IMR-90 (cell line): ENCODE results near the gene RGS10. TPM values are rescaled to one million over a fixed set of nuclear protein-coding genes. Genes with fewer than 3 reads are reported as not detected.

Experiments
- ATAC-seq: fragments of 200-7000 bp; cut with Tn5 transposase; 2 replicates; pipeline ENCODE4 v1.9.1; 2020; ENCODE audit warnings: low read depth, mild to moderate bottlenecking, moderate library complexity
- BruUV-seq: library from RNA; stranded (reverse); fragments of 400-500 nt; replicated peaks from 2 replicates; lab custom pipeline; 2021; lab: Mats Ljungman, UMichigan
- CTCF ChIA-PET: fragments of 300-600 bp; formaldehyde crosslinking; extraction: SDS; loops from one replicate; lab custom pipeline; 2021; ENCODE audit warnings: antibody characterized with exemption; lab: Yijun Ruan, JAX
- POLR2A ChIA-PET: fragments of 300-600 bp; sonication (Branson Sonifier 250); formaldehyde crosslinking; loops from one replicate; lab custom pipeline; 2022; ENCODE audit warnings: antibody characterized with exemption; ENCODE audit not compliant: unreplicated experiment; lab: Charles Lee
- DNase-seq: peaks from one replicate; pipeline ENCODE4 v3.0.0; 2013
- H2AFZ ChIP-seq: replicated peaks from 2 replicates; pipeline ENCODE3; 2013; ENCODE audit warnings: low read length, mild to moderate bottlenecking; ENCODE audit not compliant: poor library complexity
- H2AK5ac ChIP-seq: 2 replicates; pipeline ENCODE4 v1.6.1; 2013; ENCODE audit warnings: low read depth, low read length, inconsistent platforms
- H2AK9ac ChIP-seq: replicated peaks from 2 replicates; pipeline ENCODE3; 2013; ENCODE audit warnings: mild to moderate bottlenecking, low read depth, low read length, moderate library complexity; ENCODE audit not compliant: poor library complexity
- H2BK120ac ChIP-seq: 2 replicates; pipeline ENCODE4 v1.6.1; 2013; ENCODE audit warnings: low read depth, low read length, inconsistent platforms
- H2BK15ac ChIP-seq: 3 replicates; pipeline ENCODE4 v1.6.1; 2013; ENCODE audit warnings: low read depth, low read length, inconsistent platforms
- H2BK20ac ChIP-seq: 2 replicates; pipeline ENCODE4 v1.6.1; 2013; ENCODE audit warnings: low read depth, mild to moderate bottlenecking, inconsistent platforms, low read length, moderate library complexity
- H2BK5ac ChIP-seq: 2 replicates; pipeline ENCODE4 v1.6.1; 2013; ENCODE audit warnings: mild to moderate bottlenecking, low read depth, low read length, inconsistent platforms; ENCODE audit not compliant: poor library complexity, severe bottlenecking
- H3K14ac ChIP-seq: replicated peaks from 2 replicates; pipeline ENCODE4 v1.6.1; 2013; ENCODE audit warnings: low read depth, low read length, inconsistent platforms
- H3K18ac ChIP-seq: 2 replicates; pipeline ENCODE4 v1.6.1; 2013; ENCODE audit warnings: low read depth, low read length, control low read depth
- H3K23ac ChIP-seq: 2 replicates; pipeline ENCODE4 v1.6.1; 2013; ENCODE audit warnings: low read depth, low read length, inconsistent platforms
- H3K27ac ChIP-seq: 2 replicates; pipeline ENCODE4 v1.5.1; 2013; ENCODE audit warnings: mild to moderate bottlenecking, control low read depth, low read length; ENCODE audit not compliant: insufficient read depth
- H3K27me3 ChIP-seq: 2 replicates; pipeline ENCODE4 v1.6.1; 2013; ENCODE audit warnings: low read length; ENCODE audit not compliant: control insufficient read depth, insufficient read depth
- H3K36me3 ChIP-seq: 2 replicates; pipeline ENCODE4 v1.6.1; 2013; ENCODE audit warnings: low read length, mixed read lengths; ENCODE audit not compliant: control insufficient read depth, insufficient read depth
- H3K4ac ChIP-seq: 2 replicates; pipeline ENCODE4 v1.6.1; 2013; ENCODE audit warnings: low read depth, low read length, inconsistent platforms
- H3K4me1 ChIP-seq: 2 replicates; pipeline ENCODE4 v1.6.1; 2013; ENCODE audit warnings: low read length, mixed read lengths; ENCODE audit not compliant: control insufficient read depth, insufficient read depth
- H3K4me2 ChIP-seq: 2 replicates; pipeline ENCODE4 v1.6.1; 2013; ENCODE audit warnings: low read depth, mild to moderate bottlenecking, control low read depth, low read length, moderate library complexity
- H3K4me3 ChIP-seq: 2 replicates; pipeline ENCODE4 v1.5.1; 2013; ENCODE audit warnings: low read depth, mild to moderate bottlenecking, control low read depth, low read length, moderate library complexity; ENCODE audit not compliant: insufficient read depth
- H3K56ac ChIP-seq: 2 replicates; pipeline ENCODE4 v1.6.1; 2013; ENCODE audit warnings: low read length, inconsistent platforms; ENCODE audit not compliant: insufficient read depth; ENCODE audit errors: extremely low read depth
- H3K79me1 ChIP-seq, 2 experiments: 2 replicates each; pipeline ENCODE4 v1.6.1; 2013; ENCODE audit warnings: low read length in 2 of 2, inconsistent platforms in 1 of 2, low read depth in 1 of 2
- H3K9ac ChIP-seq: 2 replicates; pipeline ENCODE4 v1.6.1; 2013; ENCODE audit warnings: low read depth, low read length, control low read depth
- H3K9me1 ChIP-seq: 2 replicates; pipeline ENCODE4 v1.6.1; 2013; ENCODE audit warnings: low read length, inconsistent platforms; ENCODE audit not compliant: insufficient read depth
- H3K9me3 ChIP-seq: 2 replicates; pipeline ENCODE4 v1.6.1; 2013; ENCODE audit warnings: low read length; ENCODE audit not compliant: control insufficient read depth, insufficient read depth
- H4K20me1 ChIP-seq: 2 replicates; pipeline ENCODE4 v1.6.1; 2013; ENCODE audit warnings: low read length, inconsistent platforms; ENCODE audit not compliant: insufficient read depth
- H4K5ac ChIP-seq: 2 replicates; pipeline ENCODE4 v1.6.1; 2013; ENCODE audit warnings: mild to moderate bottlenecking, low read depth, low read length, control low read depth
- H4K8ac ChIP-seq, 2 experiments: 2 replicates each; pipeline ENCODE4 v1.6.1; 2013; ENCODE audit warnings: low read depth in 2 of 2, low read length in 2 of 2, control low read depth in 1 of 2, inconsistent platforms in 1 of 2
- H4K91ac ChIP-seq: 2 replicates; pipeline ENCODE4 v1.6.1; 2013; ENCODE audit warnings: low read depth, low read length, inconsistent platforms; ENCODE audit not compliant: insufficient read depth
- BHLHE40 ChIP-seq: fragments of 150-350 bp; IDR thresholded peaks from 2 replicates; pipeline ENCODE4 v1.6.1; 2016; ENCODE audit warnings: mild to moderate bottlenecking, low read depth, low read length
- CEBPB ChIP-seq: IDR thresholded peaks from 2 replicates; pipeline ENCODE4 v1.6.1; 2012; ENCODE audit warnings: low read depth, low read length, improper control_type of control experiment
- CHD1 ChIP-seq: IDR thresholded peaks from 2 replicates; pipeline ENCODE4 v1.6.1; 2012; ENCODE audit warnings: low read depth, low read length, improper control_type of control experiment
- FOS ChIP-seq: fragments of 150-350 bp; IDR thresholded peaks from 2 replicates; pipeline ENCODE4 v1.6.1; 2016; ENCODE audit warnings: low read depth, low read length
- MAFK ChIP-seq: IDR thresholded peaks from 2 replicates; pipeline ENCODE4 v1.6.1; 2012; ENCODE audit warnings: low read depth, low read length, improper control_type of control experiment
- MXI1 ChIP-seq: IDR thresholded peaks from 2 replicates; pipeline ENCODE4 v1.6.1; 2012; ENCODE audit warnings: low read depth, mild to moderate bottlenecking, low read length, moderate library complexity, borderline replicate concordance
- NFE2L2 ChIP-seq: fragments of 150-350 bp; IDR thresholded peaks from 2 replicates; pipeline ENCODE4 v1.6.1; 2016; ENCODE audit warnings: low read depth, mild to moderate bottlenecking, low read length
- RAD21 ChIP-seq: IDR thresholded peaks from 2 replicates; pipeline ENCODE4 v1.6.1; 2012; ENCODE audit warnings: low read length, improper control_type of control experiment
- RCOR1 ChIP-seq: IDR thresholded peaks from 2 replicates; pipeline ENCODE4 v1.6.1; 2012; ENCODE audit warnings: mild to moderate bottlenecking, low read length, improper control_type of control experiment; ENCODE audit not compliant: insufficient replicate concordance
- RFX5 ChIP-seq: IDR thresholded peaks from 2 replicates; pipeline ENCODE4 v1.8.0; 2012; ENCODE audit warnings: low read depth, mild to moderate bottlenecking, low read length, moderate library complexity
- SMC3 ChIP-seq: fragments of 150-350 bp; IDR thresholded peaks from 2 replicates; pipeline ENCODE4 v1.6.1; 2016; ENCODE audit warnings: low read depth, mild to moderate bottlenecking, antibody characterized with exemption, low read length, moderate library complexity
- WGBS, 2 experiments: methylation state at CpG; one replicate each; pipeline versions ENCODE4 v1.1.5 to v1.1.7; 2013; ENCODE audit warnings: missing lambda C conversion rate in 2 of 2; ENCODE audit not compliant: insufficient read length in 1 of 2; ENCODE audit errors: extremely low coverage in 2 of 2; 5-methylcytosine and 5-hydroxymethylcytosine counted together
- dilution Hi-C: fragments of 300-500 bp; cut with HindIII; formaldehyde crosslinking; loops from one replicate; pipeline ENCODE4 v1.14.3; 2018; ENCODE audit warnings: low sequenced_read_pairs; ENCODE audit not compliant: unreplicated experiment
- in situ Hi-C: fragments of 300-500 bp; cut with MboI; formaldehyde crosslinking; loops from 3 replicates; pipeline ENCODE4 v1.14.3; 2019; ENCODE audit warnings: low sequenced_read_pairs, inconsistent platforms, mixed read lengths
- intact Hi-C: fragments of 100-400 bp; cut with micrococcal nuclease; formaldehyde crosslinking; loops from 2 replicates; pipeline ENCODE4 v1.10.0; 2022
- polyA plus RNA-seq, 3 experiments: library from polyadenylated mRNA; depleted of rRNA; stranded (reverse); fragments of >200 nt; gene quantifications; 2 replicates each; pipeline ENCODE4 v1.2.3, GENCODE V29; 2012; ENCODE audit warnings: low replicate concordance in 1 of 3
- total RNA-seq: library from RNA; depleted of rRNA; stranded (reverse); fragments of >200 nt; gene quantifications from 2 replicates; pipeline ENCODE4 v1.2.3, GENCODE V29; 2012
- TF ChIP-seq, protein P1 (sequence below): fragments of 150-350 bp; IDR thresholded peaks from 2 replicates; pipeline ENCODE4 v1.6.1; 2016; ENCODE audit warnings: low read depth, mild to moderate bottlenecking, low read length, moderate library complexity, borderline replicate concordance
- TF ChIP-seq, protein P2 (sequence below): fragments of 150-350 bp; IDR thresholded peaks from 2 replicates; pipeline ENCODE4 v1.6.1; 2017; ENCODE audit warnings: mild to moderate bottlenecking, antibody characterized with exemption, low read length, low read depth

Gene RGS10
- total and polyA plus RNA-seq, 2 of the 4 experiments (the other 2 are of a cell fraction): 35.3 to 89.7 TPM

DNA sequence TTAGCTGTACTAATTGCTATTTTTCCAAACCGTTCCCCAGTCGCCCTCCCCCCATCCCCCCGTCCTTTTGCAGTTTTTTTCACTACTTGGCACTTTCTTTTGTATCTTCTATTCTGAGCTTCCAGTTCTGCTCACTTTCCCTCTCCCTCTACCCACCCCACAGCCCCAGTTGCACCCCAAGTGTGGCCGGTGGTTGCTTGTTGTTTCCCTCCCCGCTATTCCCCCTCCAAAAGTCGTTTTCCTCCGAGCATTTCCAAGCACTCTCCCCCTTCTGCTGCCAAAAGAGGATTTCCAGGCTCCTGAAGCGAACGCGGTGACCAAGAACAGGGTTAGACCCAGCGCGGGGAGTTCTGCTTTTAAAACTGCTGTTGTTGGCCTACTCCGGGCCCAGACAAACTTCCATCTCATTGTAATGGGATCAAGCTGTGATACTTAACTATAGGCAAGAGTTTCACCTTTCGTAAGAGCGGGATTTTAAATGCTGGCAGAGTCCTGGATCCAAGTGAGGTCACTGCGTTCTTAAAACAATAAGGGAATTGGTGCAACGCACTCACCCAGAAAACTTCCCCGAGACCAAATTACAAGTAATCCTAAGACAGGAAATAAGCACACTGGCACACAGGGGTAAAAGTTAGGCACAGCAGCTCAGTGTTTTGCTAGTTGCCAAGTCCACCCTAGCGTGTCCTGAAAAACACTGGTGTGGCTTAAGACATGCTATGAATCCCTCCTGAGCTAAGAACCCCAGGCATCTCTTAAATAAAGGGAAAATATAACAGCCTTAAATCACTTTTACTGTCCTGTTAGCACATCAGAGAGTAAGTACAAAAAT, 1.5 kb upstream of the RGS10 start:
- Histone ChIP-seq H3K36me3 (no peaks in the 10 kb centered on the region), H3K4me1 (peaks cover 12% of the 10 kb centered on the region), H3K9me1 (peaks cover 19% of the 10 kb centered on the region), H4K8ac (peak overlapping the region in 1 of 2 experiments; percentile 36; a peak in 1 of 4 replicates), H4K5ac (no peak overlapping the region), H2BK20ac (peak overlapping the region; percentile 52; the same call in 1 of the 2 replicates), H3K14ac (no peak overlapping the region), H3K4ac (peak overlapping the region; percentile 56), H2AK5ac (peak overlapping the region; percentile 24; the same call in 1 of the 2 replicates), H3K18ac (no peak overlapping the region), H2BK120ac (peak overlapping the region; percentile 33; the same call in 1 of the 2 replicates), H4K20me1 (peaks cover 29% of the 10 kb centered on the region), H3K9me3 (no peaks in the 10 kb centered on the region), H3K4me2 (no peak overlapping the region), H2BK5ac (no peak overlapping the region), H2AFZ (peak overlapping the region; percentile 66), H3K27ac (no peak overlapping the region), H4K91ac (peak overlapping the region; percentile 43; the same call in 1 of the 2 replicates), H3K4me3 (no peak overlapping the region), H3K56ac (no peak overlapping the region), H2BK15ac (no peak overlapping the region), H3K79me1 (peaks cover 15 to 32% of the 10 kb centered on the region in 2 experiments), H3K23ac (peak overlapping the region; percentile 62), H3K27me3 (no peaks in the 10 kb centered on the region; the same call in none of the 2 replicates), H3K9ac (no peak overlapping the region), H2AK9ac (peak overlapping the region; percentile 66)
- intact Hi-C loops: loop anchor here (1.0 to 5.0 kb wide), 5 partner anchors 49 to 345 kb away; partner anchors contain the start of genes BAG3 and GRK5
- POLR2A ChIA-PET: interaction anchor here (0.6 kb wide), 2 partner anchors 107 to 850 kb away, joined by 3 to 4 read pairs; partner anchors contain the start of gene BAG3
- in situ Hi-C loops: no loop called here
- CTCF ChIA-PET: interaction anchor here (0.6 to 2.0 kb wide), 4 partner anchors 10 to 345 kb away, joined by 3 to 7 read pairs (median 4); no protein-coding TSS in a partner anchor
- ATAC-seq (no peak), DNase-seq (no peak)
- 48% methylated on average over 5 of the region's 19 CpGs; no CpG with 5 or more reads in 1 of the 2 experiments for WGBS, 2 experiments
- no TSS peak for BruUV-seq
- dilution Hi-C loops: no loop called here
- TF ChIP-seq FOS (no peak), BHLHE40 (no peak), RCOR1 (no peak), MXI1 (no peak), CHD1 (no peak), RFX5 (no peak), RAD21 (no peak), CEBPB (no peak), MAFK (no peak), NFE2L2 (no peak), SMC3 (no peak)
- TF ChIP-seq, protein P1, sequence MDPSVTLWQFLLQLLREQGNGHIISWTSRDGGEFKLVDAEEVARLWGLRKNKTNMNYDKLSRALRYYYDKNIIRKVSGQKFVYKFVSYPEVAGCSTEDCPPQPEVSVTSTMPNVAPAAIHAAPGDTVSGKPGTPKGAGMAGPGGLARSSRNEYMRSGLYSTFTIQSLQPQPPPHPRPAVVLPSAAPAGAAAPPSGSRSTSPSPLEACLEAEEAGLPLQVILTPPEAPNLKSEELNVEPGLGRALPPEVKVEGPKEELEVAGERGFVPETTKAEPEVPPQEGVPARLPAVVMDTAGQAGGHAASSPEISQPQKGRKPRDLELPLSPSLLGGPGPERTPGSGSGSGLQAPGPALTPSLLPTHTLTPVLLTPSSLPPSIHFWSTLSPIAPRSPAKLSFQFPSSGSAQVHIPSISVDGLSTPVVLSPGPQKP: no peak
- TF ChIP-seq, protein P2, sequence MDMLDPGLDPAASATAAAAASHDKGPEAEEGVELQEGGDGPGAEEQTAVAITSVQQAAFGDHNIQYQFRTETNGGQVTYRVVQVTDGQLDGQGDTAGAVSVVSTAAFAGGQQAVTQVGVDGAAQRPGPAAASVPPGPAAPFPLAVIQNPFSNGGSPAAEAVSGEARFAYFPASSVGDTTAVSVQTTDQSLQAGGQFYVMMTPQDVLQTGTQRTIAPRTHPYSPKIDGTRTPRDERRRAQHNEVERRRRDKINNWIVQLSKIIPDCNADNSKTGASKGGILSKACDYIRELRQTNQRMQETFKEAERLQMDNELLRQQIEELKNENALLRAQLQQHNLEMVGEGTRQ: no peak
